ENCODE data around the gene GPR141. TPM values are rescaled to one million over a fixed set of nuclear protein-coding genes. Genes with fewer than 3 reads are reported as not detected.

The GPR141 gene
- total and polyA plus RNA-seq, 9 of the 15 experiments (the other 6 are each of a cell fraction or from before 2014, with no cell fraction given): not detected

GRCh38 chr7:37740398-37740797, 56.8 kb downstream of the GPR141 start (continued):
- TF ChIP-seq RB1 (IDR thresholded peaks at IDR 0.05; ENCODE audit: low read depth): no peak
- TF ChIP-seq, protein P1, sequence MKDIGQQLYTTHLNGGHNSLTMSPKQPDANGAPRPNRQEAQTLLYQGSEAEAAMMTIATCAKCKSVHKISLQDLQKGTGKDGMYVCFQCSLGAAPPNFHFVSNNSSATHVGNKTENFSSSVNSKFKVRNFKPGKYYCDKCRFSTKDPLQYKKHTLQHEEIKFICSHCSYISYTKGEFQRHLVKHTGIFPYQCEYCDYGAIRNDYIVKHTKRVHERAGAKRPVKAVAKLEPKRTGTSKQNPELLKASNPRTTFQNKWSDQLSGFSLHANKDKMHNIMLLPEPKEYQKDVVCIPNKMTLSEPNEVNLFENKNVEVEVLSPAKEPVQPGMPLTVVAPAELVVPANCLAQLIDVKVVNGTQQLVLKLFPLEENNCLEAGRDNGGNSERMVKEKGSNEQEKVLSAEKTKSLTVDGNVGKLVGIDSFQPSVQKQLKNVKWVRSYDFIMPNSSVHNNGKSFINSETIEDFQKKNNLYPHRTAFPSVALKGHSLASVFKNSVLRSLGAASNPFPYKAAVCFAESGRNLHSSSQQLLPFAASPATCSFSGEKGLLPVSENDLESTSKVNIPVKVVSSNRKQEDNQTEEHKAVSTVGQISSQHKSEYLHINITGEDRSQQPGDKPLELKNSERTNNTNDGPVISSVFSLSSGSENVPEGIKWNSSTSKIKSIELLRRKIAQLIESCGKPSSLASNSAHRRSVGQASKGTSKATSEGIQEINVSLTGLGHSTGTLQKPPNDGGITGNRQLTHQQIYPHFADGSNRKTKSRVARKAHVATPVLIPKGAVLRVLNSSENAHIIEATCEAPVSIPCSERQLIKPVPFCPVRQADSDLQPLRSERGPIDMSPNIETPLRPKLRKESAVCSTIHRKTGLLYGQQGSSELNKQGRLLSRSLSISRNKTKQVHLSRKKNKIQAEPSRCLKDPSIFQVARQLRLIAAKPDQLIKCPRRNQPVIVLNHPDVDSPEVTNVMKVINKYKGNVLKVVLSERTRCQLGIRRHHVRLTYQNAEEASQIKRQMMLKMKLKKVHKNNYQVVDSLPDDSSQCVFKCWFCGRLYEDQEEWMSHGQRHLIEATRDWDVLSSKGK (CRISPR knock-in tag; IDR thresholded peaks at IDR 0.05): no peak

DNA sequence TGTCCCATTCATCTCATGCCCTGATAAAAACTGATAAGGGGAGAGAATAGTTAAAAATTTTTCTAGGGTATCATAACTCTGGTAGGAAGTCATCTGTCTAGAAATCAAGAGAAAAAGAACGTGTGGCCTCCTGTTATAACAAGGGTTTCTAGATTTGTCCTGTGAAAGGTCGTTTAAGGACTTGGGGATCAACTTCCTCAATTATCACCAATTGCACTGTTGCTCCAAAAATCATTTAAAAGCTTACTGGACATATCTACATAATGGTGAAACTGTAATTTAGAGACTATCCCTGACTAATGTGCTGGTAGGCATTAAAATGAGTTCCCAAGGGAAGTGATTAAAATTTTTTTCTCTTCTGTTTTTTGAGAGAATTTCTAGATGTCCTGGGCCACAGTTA, 58.2 kb downstream of the GPR141 start:
- Histone ChIP-seq H3K4me3 (no peak overlapping the region), H3K27ac (ENCODE audit: extremely low read depth, low read depth, low read length) (no peak overlapping the region), H4K20me1 (replicated peaks; ENCODE audit: control insufficient read depth, insufficient read depth, low read length) (no peaks in the 10 kb centered on the region), H3K36me3 (ENCODE audit: control insufficient read depth, insufficient read depth, low read length) (no peaks in the 10 kb centered on the region), H2AFZ (ENCODE audit: low read depth, low read length) (no peak overlapping the region), H3K9ac (ENCODE audit: insufficient read depth in 1 of 2, low read depth in 2 of 2, low read length in 2 of 2) (no peak overlapping the region), H3K27me3 (ENCODE audit: control insufficient read depth in 2 of 2, insufficient read depth in 2 of 2, low read length in 2 of 2) (no peaks in the 10 kb centered on the region; a peak in 1 of 5 replicates), H3K4me2 (ENCODE audit: insufficient read depth, low read length) (no peak overlapping the region), H3K4me1 (replicated peaks in 1 of 2; ENCODE audit: control insufficient read depth in 2 of 2, insufficient read depth in 2 of 2, low read length in 2 of 2) (no peaks in the 10 kb centered on the region), H3K9me3 (replicated peaks; ENCODE audit: control insufficient read depth, insufficient read depth, low read depth, low read length) (no peaks in the 10 kb centered on the region), H3K9me1 (ENCODE audit: control insufficient read depth, insufficient read depth, low read length) (no peaks in the 10 kb centered on the region), H3K79me2 (ENCODE audit: control insufficient read depth, insufficient read depth, low read length) (no peaks in the 10 kb centered on the region)
- ChIA-PET POLR2A (no interaction called here), CTCF (ENCODE audit: low intra/inter-chr PET ratio) (no interaction called here)
- in situ Hi-C loops (cut with MboI): no loop called here
- BruUV-seq (replicated peaks): no TSS peak
- no peak for FAIRE-seq
- no peak for ATAC-seq
- no peak for DNase-seq (ENCODE audit: extremely low read depth in 1 of 4, low spot score in 3 of 4)
- intact Hi-C loops (cut with micrococcal nuclease): no loop called here
- WGBS (ENCODE audit: insufficient coverage, low coverage, missing lambda C conversion rate): 0% methylated on average over 2 of the region's 2 CpGs
- TF ChIP-seq, protein P2, sequence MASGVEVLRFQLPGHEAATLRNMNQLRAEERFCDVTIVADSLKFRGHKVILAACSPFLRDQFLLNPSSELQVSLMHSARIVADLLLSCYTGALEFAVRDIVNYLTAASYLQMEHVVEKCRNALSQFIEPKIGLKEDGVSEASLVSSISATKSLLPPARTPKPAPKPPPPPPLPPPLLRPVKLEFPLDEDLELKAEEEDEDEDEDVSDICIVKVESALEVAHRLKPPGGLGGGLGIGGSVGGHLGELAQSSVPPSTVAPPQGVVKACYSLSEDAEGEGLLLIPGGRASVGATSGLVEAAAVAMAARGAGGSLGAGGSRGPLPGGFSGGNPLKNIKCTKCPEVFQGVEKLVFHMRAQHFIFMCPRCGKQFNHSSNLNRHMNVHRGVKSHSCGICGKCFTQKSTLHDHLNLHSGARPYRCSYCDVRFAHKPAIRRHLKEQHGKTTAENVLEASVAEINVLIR (CRISPR knock-in tag; IDR thresholded peaks at IDR 0.05): no peak
- TF ChIP-seq, protein P3, sequence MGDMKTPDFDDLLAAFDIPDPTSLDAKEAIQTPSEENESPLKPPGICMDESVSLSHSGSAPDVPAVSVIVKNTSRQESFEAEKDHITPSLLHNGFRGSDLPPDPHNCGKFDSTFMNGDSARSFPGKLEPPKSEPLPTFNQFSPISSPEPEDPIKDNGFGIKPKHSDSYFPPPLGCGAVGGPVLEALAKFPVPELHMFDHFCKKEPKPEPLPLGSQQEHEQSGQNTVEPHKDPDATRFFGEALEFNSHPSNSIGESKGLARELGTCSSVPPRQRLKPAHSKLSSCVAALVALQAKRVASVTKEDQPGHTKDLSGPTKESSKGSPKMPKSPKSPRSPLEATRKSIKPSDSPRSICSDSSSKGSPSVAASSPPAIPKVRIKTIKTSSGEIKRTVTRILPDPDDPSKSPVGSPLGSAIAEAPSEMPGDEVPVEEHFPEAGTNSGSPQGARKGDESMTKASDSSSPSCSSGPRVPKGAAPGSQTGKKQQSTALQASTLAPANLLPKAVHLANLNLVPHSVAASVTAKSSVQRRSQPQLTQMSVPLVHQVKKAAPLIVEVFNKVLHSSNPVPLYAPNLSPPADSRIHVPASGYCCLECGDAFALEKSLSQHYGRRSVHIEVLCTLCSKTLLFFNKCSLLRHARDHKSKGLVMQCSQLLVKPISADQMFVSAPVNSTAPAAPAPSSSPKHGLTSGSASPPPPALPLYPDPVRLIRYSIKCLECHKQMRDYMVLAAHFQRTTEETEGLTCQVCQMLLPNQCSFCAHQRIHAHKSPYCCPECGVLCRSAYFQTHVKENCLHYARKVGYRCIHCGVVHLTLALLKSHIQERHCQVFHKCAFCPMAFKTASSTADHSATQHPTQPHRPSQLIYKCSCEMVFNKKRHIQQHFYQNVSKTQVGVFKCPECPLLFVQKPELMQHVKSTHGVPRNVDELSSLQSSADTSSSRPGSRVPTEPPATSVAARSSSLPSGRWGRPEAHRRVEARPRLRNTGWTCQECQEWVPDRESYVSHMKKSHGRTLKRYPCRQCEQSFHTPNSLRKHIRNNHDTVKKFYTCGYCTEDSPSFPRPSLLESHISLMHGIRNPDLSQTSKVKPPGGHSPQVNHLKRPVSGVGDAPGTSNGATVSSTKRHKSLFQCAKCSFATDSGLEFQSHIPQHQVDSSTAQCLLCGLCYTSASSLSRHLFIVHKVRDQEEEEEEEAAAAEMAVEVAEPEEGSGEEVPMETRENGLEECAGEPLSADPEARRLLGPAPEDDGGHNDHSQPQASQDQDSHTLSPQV (IDR thresholded peaks at IDR 0.05): no peak
- no peak for TF ChIP-seq EHMT2 (IDR thresholded peaks at IDR 0.05)
- TF ChIP-seq ATF7 (IDR thresholded peaks at IDR 0.05): no peak
- TF ChIP-seq ZNF408 (CRISPR knock-in tag; IDR thresholded peaks at IDR 0.05; ENCODE audit: low read depth): no peak
- no peak for TF ChIP-seq ZNF277 (CRISPR knock-in tag; IDR thresholded peaks at IDR 0.05; ENCODE audit: borderline replicate concordance)
- TF ChIP-seq HDAC6 (IDR thresholded peaks at IDR 0.05; ENCODE audit: low read depth, low read length): no peak

Data from K562 (cell line).